ENCODE results near the gene DENND11. TPM values are rescaled to one million over a fixed set of nuclear protein-coding genes. Genes with fewer than 3 reads are reported as not detected.

Gene DENND11
- total RNA-seq, 6 donors from 2014 or later = 17.5 to 36.0 (median 29.1) TPM

- ATAC-seq (ENCODE audit: low FRiP score in 2 of 2) (no peak), DNase-seq (no peak)
- no peak for TF ChIP-seq POLR2AphosphoS5 (IDR thresholded peaks at IDR 0.05)
- no peak for TF ChIP-seq POLR2A (IDR thresholded peaks at IDR 0.05)
- no peak for TF ChIP-seq CTCF (IDR thresholded peaks at IDR 0.05)
- 90 to 93% methylated on average over 3 to 4 of the region's 4 CpGs for WGBS, 2 donors
- Histone ChIP-seq H3K4me1 (no peaks in the 10 kb centered on the region), H3K4me3 (no peak overlapping the region), H3K27me3 (no peaks in the 10 kb centered on the region), H3K36me3 (no peaks in the 10 kb centered on the region), H3K27ac (no peak overlapping the region), H3K9me3 (no peaks in the 10 kb centered on the region)
Measured at GRCh38 chr7:141709749-141710148, 7.8 kb upstream of the DENND11 start.

GRCh38 chr7:141709318-141709717, 7.4 kb upstream of the DENND11 start:
- WGBS, 2 donors = 86 to 90% methylated on average over 2 of the region's 2 CpGs
- Histone ChIP-seq H3K27ac (no peak overlapping the region), H3K36me3 (no peaks in the 10 kb centered on the region), H3K4me3 (no peak overlapping the region), H3K27me3 (no peaks in the 10 kb centered on the region), H3K4me1 (no peaks in the 10 kb centered on the region), H3K9me3 (no peaks in the 10 kb centered on the region)
- TF ChIP-seq POLR2A (IDR thresholded peaks at IDR 0.05) (no peak), EP300 (IDR thresholded peaks at IDR 0.05) (no peak), POLR2AphosphoS5 (IDR thresholded peaks at IDR 0.05) (no peak), CTCF (IDR thresholded peaks at IDR 0.05) (no peak)
- ATAC-seq (ENCODE audit: low FRiP score in 2 of 2) = no peak
- no peak for DNase-seq

GRCh38 chr7:141708351-141708750, 6.4 kb upstream of the DENND11 start, which contains the start of gene WEE2:
Gene WEE2, plus strand, starts transcription at chr7:141708353. Its CDS starts 406 bp downstream, at chr7:141708759.
- ATAC-seq (ENCODE audit: low FRiP score in 2 of 2) (no peak), DNase-seq (no peak)
- Histone ChIP-seq H3K27me3 (no peaks in the 10 kb centered on the region), H3K4me3 (no peak within 1 kb of the TSS), H3K9me3 (no peaks in the 10 kb centered on the region), H3K27ac (no peak within 1 kb of the TSS), H3K4me1 (no peaks in the 10 kb centered on the region), H3K36me3 (no peaks in the 10 kb centered on the region)
- WGBS, 2 donors = 93 to 95% methylated on average over 6 of the region's 6 CpGs
- TF ChIP-seq EP300 (IDR thresholded peaks at IDR 0.05) (no peak), POLR2AphosphoS5 (IDR thresholded peaks at IDR 0.05) (no peak), CTCF (IDR thresholded peaks at IDR 0.05) (no peak), POLR2A (IDR thresholded peaks at IDR 0.05) (no peak)

GRCh38 chr7:141706239-141707064, 4.5 kb upstream of the DENND11 start:
- TF ChIP-seq CTCF (IDR thresholded peaks at IDR 0.05) = no peak
- TF ChIP-seq POLR2AphosphoS5 (IDR thresholded peaks at IDR 0.05) = no peak
- Histone ChIP-seq H3K36me3 (no peaks in the 10 kb centered on the region), H3K4me1 (peaks cover 0 to 8% (median 6%) of the 10 kb centered on the region in 4 donors), H3K4me3 (no peak overlapping the region), H3K27ac (no peak overlapping the region), H3K9me3 (no peaks in the 10 kb centered on the region), H3K27me3 (no peaks in the 10 kb centered on the region)
- DNase-seq (no peak), ATAC-seq (ENCODE audit: low FRiP score in 2 of 2) (no peak)
- 96 to 97% methylated on average over 1 of the region's 1 CpG for WGBS, 2 donors

- no peak for ATAC-seq (ENCODE audit: low FRiP score in 2 of 2)
- no peak overlapping the region for H3K4me3 ChIP-seq
- no peaks in the 10 kb centered on the region for H3K27me3 ChIP-seq
- no peak for TF ChIP-seq EP300 (IDR thresholded peaks at IDR 0.05)
- no peak for TF ChIP-seq POLR2A (IDR thresholded peaks at IDR 0.05)
- TF ChIP-seq POLR2AphosphoS5 (IDR thresholded peaks at IDR 0.05) = no peak
- no peak for TF ChIP-seq CTCF (IDR thresholded peaks at IDR 0.05)
- 82 to 86% methylated on average over 5 of the region's 5 CpGs for WGBS, 2 donors
- DNase-seq = no peak
- H3K27ac ChIP-seq = no peak overlapping the region
- H3K36me3 ChIP-seq = no peaks in the 10 kb centered on the region
- peaks cover 12 to 15% (median 14%) of the 10 kb centered on the region in 4 donors for H3K4me1 ChIP-seq
- H3K9me3 ChIP-seq = no peaks in the 10 kb centered on the region
Measured at GRCh38 chr7:141704741-141705140, 2.8 kb upstream of the DENND11 start.
